Transverse colon (tissue), 4 donors: ENCODE measurements around the gene FSCN2. TPM values are rescaled to one million over a fixed set of nuclear protein-coding genes. Genes with fewer than 3 reads are reported as not detected.

Experiments
- DNase-seq: peaks from one replicate; pipeline ENCODE4 v3.0.0-alpha.2; 2019
- H3K27ac ChIP-seq, 4 donors: fragments of 200-600 bp; sonication (generic); 2 replicates each; pipeline ENCODE4 v1.5.1; 2016 to 2018; ENCODE audit warnings: inconsistent platforms in 4 of 4
- H3K27me3 ChIP-seq: fragments of 200-600 bp; sonication (generic); 2 replicates; pipeline ENCODE4 v1.5.1; 2017; ENCODE audit warnings: inconsistent platforms
- H3K36me3 ChIP-seq, 4 donors: fragments of 200-600 bp; sonication (generic); 2 replicates each; pipeline ENCODE4 v1.5.1; 2017 to 2019; ENCODE audit warnings: inconsistent platforms in 4 of 4
- H3K4me1 ChIP-seq, 4 donors: fragments of 200-600 bp; sonication (generic); 2 replicates each; pipeline ENCODE4 v1.5.1; 2017 to 2020; ENCODE audit warnings: inconsistent platforms in 4 of 4
- H3K4me3 ChIP-seq, 4 donors: fragments of 200-600 bp; sonication (generic); 1 replicate in 1 of 4; 2 replicates in 3 of 4; pipeline versions ENCODE4 v1.5.1 to v1.6.1; 2017 to 2019; ENCODE audit warnings: inconsistent platforms in 4 of 4
- H3K9me3 ChIP-seq, 2 donors: fragments of 200-600 bp; sonication (generic); 2 replicates each; pipeline ENCODE4 v1.5.1; 2017 to 2019; ENCODE audit warnings: inconsistent platforms in 2 of 2
- CTCF ChIP-seq, 5 experiments: fragments of 200-600 bp in 3 of 5; fragments of 450-650 bp in 2 of 5; sonication (generic) in 3 of 5; IDR thresholded peaks; 1 replicate in 2 of 5; 2 replicates in 3 of 5; pipeline ENCODE4 v1.5.1; 2016 to 2017; ENCODE audit warnings: antibody characterized with exemption in 5 of 5, inconsistent platforms in 3 of 5, mild to moderate bottlenecking in 2 of 5, moderate library complexity in 1 of 5
- EP300 ChIP-seq: sonication (generic); formaldehyde crosslinking; IDR thresholded peaks from one replicate; pipeline ENCODE4 v1.6.1; 2017; ENCODE audit warnings: antibody characterized with exemption, low read depth
- POLR2A ChIP-seq: fragments of 450-650 bp; IDR thresholded peaks from one replicate; pipeline ENCODE4 v1.6.1; 2016; ENCODE audit warnings: antibody characterized with exemption, mild to moderate bottlenecking, moderate library complexity
- POLR2AphosphoS5 ChIP-seq, 3 donors: sonication (generic); formaldehyde crosslinking; IDR thresholded peaks; one replicate each; pipeline ENCODE4 v1.6.1; 2016; ENCODE audit warnings: antibody characterized with exemption in 3 of 3
- WGBS, 2 donors: methylation state at CpG; one replicate each; pipeline ENCODE4 v1.1.5; 2018; ENCODE audit warnings: low coverage in 1 of 2; 5-methylcytosine and 5-hydroxymethylcytosine counted together
- in situ Hi-C, 4 donors: fragments of 200-750 bp; cut with MboI; loops; one replicate each; pipeline versions ENCODE4 v1.15.0 to v1.15.1; 2017; ENCODE audit warnings: low sequenced_read_pairs in 3 of 4, low pct_ligation_motif_present in 1 of 4, low pct_unique_long_range_greater_than_20kb in 1 of 4
- intact Hi-C: fragments of 100-400 bp; cut with DNase I; formaldehyde crosslinking; loops from one replicate; pipeline ENCODE4 v1.15.1; 2023; ENCODE audit warnings: low total_unique reads
- total RNA-seq, 4 donors: library from RNA; depleted of rRNA; stranded (reverse); fragments of >200 nt; gene quantifications; one replicate each; pipeline ENCODE4 v1.1.0, GENCODE V29; 2016

FSCN2 gene
- total RNA-seq, 4 donors from 2014 or later, result 2.3 to 36.4 (median 17.2) TPM

- Histone ChIP-seq H3K9me3 (no peaks in the 10 kb centered on the region), H3K27ac (no peak overlapping the region), H3K36me3 (peaks cover 0 to 6% (median 0%) of the 10 kb centered on the region in 4 donors), H3K27me3 (peaks cover 25% of the 10 kb centered on the region), H3K4me3 (no peak overlapping the region), H3K4me1 (peaks cover 7 to 17% (median 11%) of the 10 kb centered on the region in 4 donors)
- in situ Hi-C loops (no loop called here), intact Hi-C loops (loop anchor here (10.0 kb wide), 1 partner anchor 283 kb away; no protein-coding TSS in a partner anchor)
- WGBS, 2 donors, result 14% methylated on average over 15 of the region's 17 CpGs; no CpG with 5 or more reads in 1 of the 2 donors
- peak; percentile 67 for DNase-seq
- TF ChIP-seq POLR2AphosphoS5 (IDR thresholded peaks at IDR 0.05) (no peak), EP300 (no peak), CTCF (IDR thresholded peaks at IDR 0.05) (peak; percentile 54 to 92 (median 77))
Measured at GRCh38 chr17:81537343-81537855, 9.2 kb downstream of the FSCN2 start.

GRCh38 chr17:81537856-81538555 lies 9.8 kb downstream of the FSCN2 start:
- intact Hi-C loops (loop anchor here (10.0 kb wide), 1 partner anchor 283 kb away; no protein-coding TSS in a partner anchor), in situ Hi-C loops (no loop called here)
- TF ChIP-seq POLR2A (no peak), POLR2AphosphoS5 (IDR thresholded peaks at IDR 0.05) (peak in 1 of 3 donors; percentile 14), EP300 (no peak), CTCF (IDR thresholded peaks at IDR 0.05) (peak in 1 of 5 experiments; percentile 41)
- H3K36me3 ChIP-seq, result peaks cover 0 to 9% (median 0%) of the 10 kb centered on the region in 4 donors
- no peak overlapping the region for H3K27ac ChIP-seq
- H3K4me1 ChIP-seq, result peaks cover 7 to 17% (median 11%) of the 10 kb centered on the region in 4 donors
- DNase-seq, result no peak
- peaks cover 25% of the 10 kb centered on the region for H3K27me3 ChIP-seq
- 58% methylated on average over 23 of the region's 26 CpGs; no CpG with 5 or more reads in 1 of the 2 donors for WGBS, 2 donors
- no peaks in the 10 kb centered on the region for H3K9me3 ChIP-seq
- H3K4me3 ChIP-seq, result no peak overlapping the region

GRCh38 chr17:81538651-81539570 lies 10.7 kb downstream of the FSCN2 start:
- Histone ChIP-seq H3K27ac (no peak overlapping the region), H3K36me3 (peaks cover 0 to 10% (median 0%) of the 10 kb centered on the region in 4 donors), H3K4me1 (peaks cover 7 to 17% (median 11%) of the 10 kb centered on the region in 4 donors), H3K27me3 (peaks cover 25% of the 10 kb centered on the region), H3K4me3 (no peak overlapping the region), H3K9me3 (no peaks in the 10 kb centered on the region)
- no peak for TF ChIP-seq POLR2AphosphoS5 (IDR thresholded peaks at IDR 0.05)
- TF ChIP-seq CTCF (IDR thresholded peaks at IDR 0.05), result no peak
- no peak for TF ChIP-seq POLR2A
- TF ChIP-seq EP300, result no peak
- in situ Hi-C loops (no loop called here), intact Hi-C loops (loop anchor here (10.0 kb wide), 1 partner anchor 284 kb away; no protein-coding TSS in a partner anchor)
- WGBS, 2 donors, result 89% methylated on average over 23 of the region's 26 CpGs; no CpG with 5 or more reads in 1 of the 2 donors
- no peak for DNase-seq
